GM12892 (cell line): ENCODE results near the gene WDR59.
"Not testable (repeated sequence)": the region's sequence is repeated elsewhere in the genome, so short reads cannot be mapped to it uniquely, and the experiment has no call there.

Experiments used
- DNase-seq: peaks from one replicate; pipeline ENCODE4 v3.0.0; 2011; ENCODE audit not compliant: insufficient read length
- FAIRE-seq: peaks from 2 replicates; lab custom pipeline; 2011; peaks lifted over from hg19 to GRCh38; lab: Jason Lieb, UNC
- POLR2A ChIP-seq: IDR thresholded peaks from 2 replicates; pipeline ENCODE4 v1.6.1; 2011; ENCODE audit warnings: low read depth, low read length, control low read depth
- POLR2AphosphoS5 ChIP-seq: IDR thresholded peaks from 2 replicates; pipeline ENCODE4 v1.6.1; 2011; ENCODE audit warnings: low read depth, low read length, control low read depth
- TAF1 ChIP-seq: IDR thresholded peaks from 2 replicates; pipeline ENCODE4 v1.6.1; 2011; ENCODE audit warnings: low read depth, mild to moderate bottlenecking, control low read depth, low read length, borderline replicate concordance

Gene WDR59

GRCh38 chr16:74991593-74992403, 6.9 kb upstream of the WDR59 start:
- no peak for FAIRE-seq

GRCh38 chr16:74991268-74991592, 6.3 kb upstream of the WDR59 start:
- no peak for TF ChIP-seq POLR2A
- no peak for TF ChIP-seq POLR2AphosphoS5
- TF ChIP-seq TAF1: no peak
- FAIRE-seq: no peak
- no peak for DNase-seq

More at GRCh38 chr16:74991593-74992403, 6.9 kb upstream of the WDR59 start:
- DNase-seq: no peak
- TF ChIP-seq TAF1 (no peak), POLR2AphosphoS5 (no peak), POLR2A (no peak)

- DNase-seq (no peak), FAIRE-seq (no peak)
- TF ChIP-seq TAF1 (no peak), POLR2A (no peak), POLR2AphosphoS5 (no peak)
Measured at GRCh38 chr16:74990832-74991231, 5.9 kb upstream of the WDR59 start.

GRCh38 chr16:74989864-74990263, 4.9 kb upstream of the WDR59 start:
- DNase-seq, FAIRE-seq: not testable (repeated sequence)

- TF ChIP-seq TAF1: no peak
- TF ChIP-seq POLR2A: no peak
- TF ChIP-seq POLR2AphosphoS5: no peak
- no peak for FAIRE-seq
- DNase-seq: no peak
Measured at GRCh38 chr16:74987027-74987681, 2.2 kb upstream of the WDR59 start.

- FAIRE-seq (no peak), DNase-seq (no peak)
- TF ChIP-seq POLR2AphosphoS5 (no peak), POLR2A (no peak)
Measured at GRCh38 chr16:74984194-74984528, 762 bp downstream of the WDR59 start.

- DNase-seq: no peak
- FAIRE-seq: no peak
- no peak for TF ChIP-seq POLR2A
- no peak for TF ChIP-seq POLR2AphosphoS5
- TF ChIP-seq TAF1: no peak
Measured at GRCh38 chr16:74982256-74982655, 2.7 kb downstream of the WDR59 start.

- no peak for FAIRE-seq
- TF ChIP-seq TAF1 (no peak), POLR2AphosphoS5 (no peak)
- DNase-seq: no peak
Measured at GRCh38 chr16:74975591-74975990, 9.3 kb downstream of the WDR59 start.

GRCh38 chr16:74973304-74973703, 11.6 kb downstream of the WDR59 start:
- TF ChIP-seq TAF1 (no peak), POLR2AphosphoS5 (no peak), POLR2A (no peak)
- FAIRE-seq (no peak), DNase-seq (no peak)

- no peak for DNase-seq
- TF ChIP-seq POLR2AphosphoS5 (no peak), POLR2A (no peak), TAF1 (no peak)
- no peak for FAIRE-seq
Measured at GRCh38 chr16:74954763-74955162, 30.2 kb downstream of the WDR59 start.

GRCh38 chr16:74951681-74952080, 33.2 kb downstream of the WDR59 start:
- FAIRE-seq (no peak), DNase-seq (no peak)
- TF ChIP-seq TAF1 (no peak), POLR2AphosphoS5 (no peak), POLR2A (no peak)

GRCh38 chr16:74951206-74951605, 33.7 kb downstream of the WDR59 start:
- DNase-seq (no peak), FAIRE-seq (no peak)
- TF ChIP-seq POLR2A: no peak
- TF ChIP-seq TAF1: no peak
- no peak for TF ChIP-seq POLR2AphosphoS5
